HCT116 (cell line): ENCODE measurements around the gene SLC13A4. TPM values are rescaled to one million over a fixed set of nuclear protein-coding genes. Genes with fewer than 3 reads are reported as not detected.
"Not testable (repeated sequence)": the region's sequence is repeated elsewhere in the genome, so short reads cannot be mapped to it uniquely, and the experiment has no call there.

Source experiments
- ATAC-seq: fragments of 200-7000 bp; cut with Tn5 transposase; 2 replicates; pipeline ENCODE4 v1.9.1; 2020; ENCODE audit warnings: mild to moderate bottlenecking, moderate library complexity
- BruUV-seq: library from RNA; stranded (reverse); fragments of 400-500 nt; replicated peaks from 2 replicates; lab custom pipeline; 2021; lab: Mats Ljungman, UMichigan
- CTCF ChIA-PET: fragments of 300-600 bp; sonication (Branson Sonifier 250); formaldehyde crosslinking; loops from one replicate; lab custom pipeline; 2021; ENCODE audit warnings: antibody characterized with exemption; lab: Charles Lee
- POLR2A ChIA-PET: fragments of 300-600, 350-600 bp; sonication (Branson Sonifier 250); formaldehyde crosslinking; loops from one replicate; lab custom pipeline; 2021; ENCODE audit warnings: antibody characterized with exemption; lab: Charles Lee
- RAD21 ChIA-PET, 2 experiments: fragments of 300-600 bp; sonication (Branson Sonifier 250); formaldehyde crosslinking; loops; one replicate each; lab custom pipeline; 2023; ENCODE audit warnings: low total read pairs in 2 of 2; ENCODE audit not compliant: uncharacterized antibody in 2 of 2, unreplicated experiment in 2 of 2, low non-redundant PET in 1 of 2; lab: Charles Lee
- DNase-seq: peaks from one replicate; pipeline ENCODE4 v3.0.0-alpha.2; 2010; ENCODE audit warnings: low read depth, low spot score
- H2AFZ ChIP-seq: fragments of 200-600 bp; shearing (Covaris generic), sonication (generic); 2 replicates; pipeline ENCODE4 v1.6.1; 2017; ENCODE audit warnings: low read depth, mixed run types, mixed read lengths, antibody characterized with exemption, low read length; ENCODE audit not compliant: poor library complexity, severe bottlenecking
- H3K27ac ChIP-seq: 2 replicates; pipeline ENCODE4 v1.5.1; 2012; ENCODE audit warnings: low read depth, low read length
- H3K27me3 ChIP-seq: fragments of 200-600 bp; sonication (generic); 2 replicates; pipeline ENCODE4 v1.6.1; 2016; ENCODE audit warnings: mixed run types, low read length, mixed read lengths; ENCODE audit not compliant: insufficient read depth
- H3K36me3 ChIP-seq, 2 experiments: fragments of 200-500 bp in 1 of 2; fragments of 200-600 bp in 1 of 2; sonication (Bioruptor generic) in 1 of 2; sonication (generic) in 1 of 2; 2 replicates each; pipeline versions ENCODE4 v1.5.1 to v1.6.1; 2014 to 2016; ENCODE audit warnings: low read length in 2 of 2, inconsistent platforms in 1 of 2, mixed read lengths in 1 of 2, mixed run types in 1 of 2; ENCODE audit not compliant: insufficient read depth in 2 of 2, control insufficient read depth in 1 of 2
- H3K4me1 ChIP-seq, 2 experiments: fragments of 200-600 bp in 1 of 2; sonication (generic) in 1 of 2; 2 replicates each; pipeline versions ENCODE4 v1.5.1 to v1.6.1; 2012 to 2017; ENCODE audit warnings: low read length in 2 of 2, inconsistent platforms in 1 of 2, mild to moderate bottlenecking in 1 of 2, mixed read lengths in 1 of 2, mixed run types in 1 of 2, moderate library complexity in 1 of 2; ENCODE audit not compliant: insufficient read depth in 2 of 2, control insufficient read depth in 1 of 2
- H3K4me2 ChIP-seq: fragments of 200-600 bp; sonication (generic); 2 replicates; pipeline ENCODE4 v1.6.1; 2017; ENCODE audit warnings: mixed run types, low read length, mixed read lengths
- H3K4me3 ChIP-seq, 2 experiments: fragments of 200-600 bp in 1 of 2; sonication (generic) in 1 of 2; replicated peaks in 1 of 2; 2 replicates each; pipeline ENCODE4 v1.5.1; 2011 to 2016; ENCODE audit warnings: low read length in 2 of 2, control low read depth in 1 of 2, low read depth in 1 of 2, mild to moderate bottlenecking in 1 of 2, mixed read lengths in 1 of 2, mixed run types in 1 of 2
- H3K79me2 ChIP-seq: fragments of 200-600 bp; sonication (generic); 2 replicates; pipeline ENCODE4 v1.6.1; 2017; ENCODE audit warnings: mild to moderate bottlenecking, mixed run types, low read length, moderate library complexity, mixed read lengths; ENCODE audit not compliant: insufficient read depth
- H3K9ac ChIP-seq: fragments of 200-600 bp; sonication (generic); 2 replicates; pipeline ENCODE4 v1.6.1; 2016; ENCODE audit warnings: low read length, mixed read lengths
- H3K9me2 ChIP-seq: fragments of 200-600 bp; sonication (generic), shearing (Covaris generic); 2 replicates; pipeline ENCODE4 v1.6.1; 2017; ENCODE audit warnings: mixed run types, mild to moderate bottlenecking, moderate library complexity; ENCODE audit not compliant: insufficient read depth
- H3K9me3 ChIP-seq, 2 experiments: fragments of 200-500 bp in 1 of 2; fragments of 200-600 bp in 1 of 2; sonication (Bioruptor generic) in 1 of 2; sonication (generic) in 1 of 2; 2 replicates each; pipeline ENCODE4 v1.6.1; 2014 to 2017; ENCODE audit warnings: low read length in 2 of 2, mixed read lengths in 2 of 2, inconsistent platforms in 1 of 2, low read depth in 1 of 2, mild to moderate bottlenecking in 1 of 2, mixed run types in 1 of 2, moderate library complexity in 1 of 2; ENCODE audit not compliant: control insufficient read depth in 1 of 2, insufficient read depth in 1 of 2
- H4K20me1 ChIP-seq: fragments of 200-600 bp; sonication (generic), shearing (Covaris generic); 2 replicates; pipeline ENCODE4 v1.6.1; 2017; ENCODE audit warnings: mixed run types, mild to moderate bottlenecking, moderate library complexity; ENCODE audit not compliant: insufficient read depth
- CBX3 ChIP-seq: IDR thresholded peaks from 2 replicates; pipeline ENCODE4 v1.6.1; 2012; ENCODE audit warnings: low read depth
- CEBPB ChIP-seq: IDR thresholded peaks from 2 replicates; pipeline ENCODE4 v1.6.1; 2012; ENCODE audit warnings: low read depth
- EGR1 ChIP-seq: IDR thresholded peaks from 2 replicates; pipeline ENCODE4 v1.6.1; 2012; ENCODE audit warnings: low read depth
- EZH2phosphoT487 ChIP-seq: fragments of 200-600 bp; IDR thresholded peaks from 2 replicates; pipeline ENCODE4 v1.6.1; 2018; ENCODE audit warnings: antibody characterized with exemption, borderline replicate concordance
- FOSL1 ChIP-seq: IDR thresholded peaks from 2 replicates; pipeline ENCODE4 v1.6.1; 2012; ENCODE audit warnings: low read depth
- POLR2AphosphoS5 ChIP-seq: IDR thresholded peaks from 2 replicates; pipeline ENCODE4 v1.6.1; 2011; ENCODE audit warnings: mild to moderate bottlenecking, low read depth, low read length, moderate library complexity
- RAD21 ChIP-seq: IDR thresholded peaks from 2 replicates; pipeline ENCODE4 v1.6.1; 2012; ENCODE audit warnings: low read depth, mild to moderate bottlenecking
- SIN3A ChIP-seq: IDR thresholded peaks from 2 replicates; pipeline ENCODE4 v1.6.1; 2012; ENCODE audit warnings: low read depth
- SP1 ChIP-seq: IDR thresholded peaks from 2 replicates; pipeline ENCODE4 v1.6.1; 2012; ENCODE audit warnings: low read depth
- SRF ChIP-seq: IDR thresholded peaks from 2 replicates; pipeline ENCODE4 v1.6.1; 2012; ENCODE audit warnings: low read depth
- TCF7L2 ChIP-seq: IDR thresholded peaks from 2 replicates; pipeline ENCODE4 v1.7.0; 2011; ENCODE audit warnings: borderline replicate concordance, inconsistent platforms; ENCODE audit not compliant: insufficient read depth, insufficient read length; ENCODE audit errors: extremely low read depth
- intact Hi-C: fragments of 100-400 bp; cut with micrococcal nuclease; formaldehyde crosslinking; loops from 2 replicates; pipeline ENCODE4 v1.10.0; 2022
- total RNA-seq: library from RNA; stranded (reverse); gene quantifications from one replicate; pipeline ENCODE4 v1.2.1, GENCODE V29; 2021; ENCODE audit not compliant: unreplicated experiment
- TF ChIP-seq, protein P1 (sequence below): IDR thresholded peaks from 2 replicates; pipeline ENCODE4 v1.6.1; 2012
- TF ChIP-seq, protein P2 (sequence below), 3 experiments: fragments of 200-600 bp in 1 of 3; sonication (generic) in 1 of 3; IDR thresholded peaks in 2 of 3; conservative IDR thresholded peaks in 1 of 3; 2 replicates each; pipeline ENCODE4 v1.5.1; 2012 to 2017; ENCODE audit warnings: low read depth in 2 of 3, low read length in 2 of 3, antibody characterized with exemption in 1 of 3, borderline replicate concordance in 1 of 3, control low read depth in 1 of 3, mild to moderate bottlenecking in 1 of 3, mixed read lengths in 1 of 3, mixed run types in 1 of 3, moderate library complexity in 1 of 3; ENCODE audit not compliant: insufficient read depth in 1 of 3
- TF ChIP-seq, protein P3 (sequence below): IDR thresholded peaks from 2 replicates; pipeline ENCODE4 v1.6.1; 2012
- TF ChIP-seq, protein P4 (sequence below): IDR thresholded peaks from 2 replicates; pipeline ENCODE4 v1.6.1; 2012; ENCODE audit warnings: low read depth

The SLC13A4 gene
- total RNA-seq, 1 experiment from 2014 or later, result 0.30 TPM

DNA sequence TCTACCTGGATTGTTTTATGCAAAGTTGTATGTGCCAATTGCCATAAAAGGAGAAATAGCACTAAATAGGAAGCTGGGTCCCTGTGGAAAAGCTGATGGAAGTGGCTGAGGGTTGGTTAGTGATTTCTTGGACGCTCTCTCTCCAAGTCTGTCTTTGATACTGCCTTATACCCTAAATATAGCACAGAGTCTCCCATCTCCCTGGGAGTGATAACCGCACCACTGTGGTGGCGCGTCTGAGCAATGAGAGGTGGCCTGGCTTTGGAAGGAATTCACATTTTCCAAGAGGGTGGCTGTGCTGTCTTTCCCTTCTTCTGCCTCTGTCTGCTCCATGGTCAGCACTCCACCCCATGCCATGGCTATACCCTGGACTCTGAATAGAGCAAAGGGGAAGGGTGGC lies 34.4 kb downstream of the SLC13A4 start:
- Histone ChIP-seq H3K27ac (no peak overlapping the region), H3K9ac (no peak overlapping the region), H3K9me3 (no peaks in the 10 kb centered on the region), H4K20me1 (no peaks in the 10 kb centered on the region), H3K4me2 (no peak overlapping the region), H3K36me3 (no peaks in the 10 kb centered on the region), H3K9me2 (no peaks in the 10 kb centered on the region), H3K79me2 (no peaks in the 10 kb centered on the region), H3K27me3 (no peaks in the 10 kb centered on the region), H2AFZ (no peak overlapping the region), H3K4me3 (no peak overlapping the region), H3K4me1 (peaks cover 0 to 7% of the 10 kb centered on the region in 2 experiments; a peak in 1 of 4 replicates)
- DNase-seq (no peak), ATAC-seq (no peak)
- no peak for TF ChIP-seq EGR1
- no peak for TF ChIP-seq EZH2phosphoT487
- TF ChIP-seq, protein P1, sequence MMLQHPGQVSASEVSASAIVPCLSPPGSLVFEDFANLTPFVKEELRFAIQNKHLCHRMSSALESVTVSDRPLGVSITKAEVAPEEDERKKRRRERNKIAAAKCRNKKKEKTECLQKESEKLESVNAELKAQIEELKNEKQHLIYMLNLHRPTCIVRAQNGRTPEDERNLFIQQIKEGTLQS, result no peak
- TF ChIP-seq CBX3, result no peak
- TF ChIP-seq TCF7L2, result no peak
- no peak for TF ChIP-seq RAD21
- no peak for TF ChIP-seq CEBPB
- TF ChIP-seq SIN3A, result no peak
- TF ChIP-seq SP1, result no peak
- TF ChIP-seq, protein P2, sequence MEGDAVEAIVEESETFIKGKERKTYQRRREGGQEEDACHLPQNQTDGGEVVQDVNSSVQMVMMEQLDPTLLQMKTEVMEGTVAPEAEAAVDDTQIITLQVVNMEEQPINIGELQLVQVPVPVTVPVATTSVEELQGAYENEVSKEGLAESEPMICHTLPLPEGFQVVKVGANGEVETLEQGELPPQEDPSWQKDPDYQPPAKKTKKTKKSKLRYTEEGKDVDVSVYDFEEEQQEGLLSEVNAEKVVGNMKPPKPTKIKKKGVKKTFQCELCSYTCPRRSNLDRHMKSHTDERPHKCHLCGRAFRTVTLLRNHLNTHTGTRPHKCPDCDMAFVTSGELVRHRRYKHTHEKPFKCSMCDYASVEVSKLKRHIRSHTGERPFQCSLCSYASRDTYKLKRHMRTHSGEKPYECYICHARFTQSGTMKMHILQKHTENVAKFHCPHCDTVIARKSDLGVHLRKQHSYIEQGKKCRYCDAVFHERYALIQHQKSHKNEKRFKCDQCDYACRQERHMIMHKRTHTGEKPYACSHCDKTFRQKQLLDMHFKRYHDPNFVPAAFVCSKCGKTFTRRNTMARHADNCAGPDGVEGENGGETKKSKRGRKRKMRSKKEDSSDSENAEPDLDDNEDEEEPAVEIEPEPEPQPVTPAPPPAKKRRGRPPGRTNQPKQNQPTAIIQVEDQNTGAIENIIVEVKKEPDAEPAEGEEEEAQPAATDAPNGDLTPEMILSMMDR (IDR thresholded peaks at IDR 0.05 in 2 of 3, conservative IDR thresholded peaks at IDR 0.05 in 1 of 3; ENCODE audit: borderline replicate concordance in 1 of 3, insufficient read depth in 1 of 3, low read depth in 2 of 3, low read length in 2 of 3), result no peak
- TF ChIP-seq, protein P3, sequence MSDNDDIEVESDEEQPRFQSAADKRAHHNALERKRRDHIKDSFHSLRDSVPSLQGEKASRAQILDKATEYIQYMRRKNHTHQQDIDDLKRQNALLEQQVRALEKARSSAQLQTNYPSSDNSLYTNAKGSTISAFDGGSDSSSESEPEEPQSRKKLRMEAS, result no peak
- no peak for TF ChIP-seq SRF
- no peak for TF ChIP-seq FOSL1
- TF ChIP-seq, protein P4, sequence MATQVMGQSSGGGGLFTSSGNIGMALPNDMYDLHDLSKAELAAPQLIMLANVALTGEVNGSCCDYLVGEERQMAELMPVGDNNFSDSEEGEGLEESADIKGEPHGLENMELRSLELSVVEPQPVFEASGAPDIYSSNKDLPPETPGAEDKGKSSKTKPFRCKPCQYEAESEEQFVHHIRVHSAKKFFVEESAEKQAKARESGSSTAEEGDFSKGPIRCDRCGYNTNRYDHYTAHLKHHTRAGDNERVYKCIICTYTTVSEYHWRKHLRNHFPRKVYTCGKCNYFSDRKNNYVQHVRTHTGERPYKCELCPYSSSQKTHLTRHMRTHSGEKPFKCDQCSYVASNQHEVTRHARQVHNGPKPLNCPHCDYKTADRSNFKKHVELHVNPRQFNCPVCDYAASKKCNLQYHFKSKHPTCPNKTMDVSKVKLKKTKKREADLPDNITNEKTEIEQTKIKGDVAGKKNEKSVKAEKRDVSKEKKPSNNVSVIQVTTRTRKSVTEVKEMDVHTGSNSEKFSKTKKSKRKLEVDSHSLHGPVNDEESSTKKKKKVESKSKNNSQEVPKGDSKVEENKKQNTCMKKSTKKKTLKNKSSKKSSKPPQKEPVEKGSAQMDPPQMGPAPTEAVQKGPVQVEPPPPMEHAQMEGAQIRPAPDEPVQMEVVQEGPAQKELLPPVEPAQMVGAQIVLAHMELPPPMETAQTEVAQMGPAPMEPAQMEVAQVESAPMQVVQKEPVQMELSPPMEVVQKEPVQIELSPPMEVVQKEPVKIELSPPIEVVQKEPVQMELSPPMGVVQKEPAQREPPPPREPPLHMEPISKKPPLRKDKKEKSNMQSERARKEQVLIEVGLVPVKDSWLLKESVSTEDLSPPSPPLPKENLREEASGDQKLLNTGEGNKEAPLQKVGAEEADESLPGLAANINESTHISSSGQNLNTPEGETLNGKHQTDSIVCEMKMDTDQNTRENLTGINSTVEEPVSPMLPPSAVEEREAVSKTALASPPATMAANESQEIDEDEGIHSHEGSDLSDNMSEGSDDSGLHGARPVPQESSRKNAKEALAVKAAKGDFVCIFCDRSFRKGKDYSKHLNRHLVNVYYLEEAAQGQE, result no peak
- no peak for TF ChIP-seq POLR2AphosphoS5
- POLR2A ChIA-PET, result no interaction called here
- intact Hi-C loops, result no loop called here
- no TSS peak for BruUV-seq
- RAD21 ChIA-PET, result no interaction called here
- CTCF ChIA-PET, result no interaction called here

DNA sequence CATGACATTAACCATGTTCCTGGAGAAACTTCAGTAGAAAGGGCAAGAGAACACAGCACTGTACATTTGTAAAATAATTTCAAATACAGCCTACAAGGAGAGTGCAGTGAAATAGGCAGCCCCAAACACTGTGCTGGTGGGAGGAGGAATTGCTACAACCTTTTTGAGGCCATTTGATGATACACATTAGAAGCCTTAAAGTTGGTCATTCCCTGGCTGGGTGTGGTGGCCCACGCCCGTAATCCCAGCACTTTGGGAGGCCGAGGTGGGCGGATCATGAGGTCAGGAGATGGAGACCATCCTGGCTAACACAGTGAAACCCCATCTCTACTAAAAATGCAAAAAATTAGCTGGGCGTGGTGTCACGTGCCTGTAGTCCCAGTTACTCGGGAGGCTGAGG lies 35.4 kb downstream of the SLC13A4 start:
- ChIA-PET CTCF (interaction anchor here (0.9 kb wide), 1 partner anchor 12 kb away, joined by 3 read pairs; no protein-coding TSS in a partner anchor), POLR2A (interaction anchor here (0.7 kb wide), 1 partner anchor 120 kb away, joined by 4 read pairs; no protein-coding TSS in a partner anchor)
- H2AFZ ChIP-seq, result not testable (repeated sequence)

More for the DNA sequence above, 35.4 kb downstream of the SLC13A4 start:
- intact Hi-C loops, BruUV-seq, DNase-seq, H3K9ac ChIP-seq, ATAC-seq, H3K4me2 ChIP-seq, H3K4me1 ChIP-seq, H3K9me3 ChIP-seq, H3K27ac ChIP-seq, H3K9me2 ChIP-seq, H3K36me3 ChIP-seq, H4K20me1 ChIP-seq, H3K27me3 ChIP-seq, H3K4me3 ChIP-seq, RAD21 ChIA-PET, H3K79me2 ChIP-seq: not testable (repeated sequence)
